Neural progenitor cell (in vitro differentiated cells): ENCODE results near the gene PLP2.
"Not testable (repeated sequence)": the region's sequence is repeated elsewhere in the genome, so short reads cannot be mapped to it uniquely, and the experiment has no call there.

Experiments used
- EZH2 ChIP-seq: fragments of 200-600 bp; sonication (generic); IDR thresholded peaks from 2 replicates; pipeline ENCODE4 v1.6.1; 2017; ENCODE audit warnings: antibody characterized with exemption, mild to moderate bottlenecking, moderate library complexity
- TF ChIP-seq, protein P1 (sequence below): fragments of 200-600 bp; sonication (generic); IDR thresholded peaks from 2 replicates; pipeline ENCODE4 v1.5.1; 2017; ENCODE audit warnings: antibody characterized with exemption, mild to moderate bottlenecking

DNA sequence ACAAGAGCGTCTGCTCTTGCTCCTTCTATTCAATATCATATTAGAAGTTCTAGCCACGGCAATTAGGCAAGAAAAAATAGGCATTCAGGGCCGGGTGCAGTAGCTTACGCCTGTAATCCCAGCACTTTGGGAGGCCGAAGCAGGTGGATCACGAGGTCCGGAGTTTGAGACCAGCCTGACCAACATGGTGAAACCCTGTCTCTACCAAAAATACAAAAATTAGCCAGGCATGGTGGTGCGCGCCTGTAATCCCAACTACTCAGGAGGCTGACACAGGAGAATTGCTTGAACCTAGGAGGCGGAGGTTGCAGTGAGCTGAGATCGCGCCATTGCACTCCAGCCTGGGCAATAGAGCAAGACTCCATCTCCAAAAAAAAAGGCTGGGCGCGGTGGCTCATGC, 22.4 kb upstream of the PLP2 start:
- TF ChIP-seq, protein P1, sequence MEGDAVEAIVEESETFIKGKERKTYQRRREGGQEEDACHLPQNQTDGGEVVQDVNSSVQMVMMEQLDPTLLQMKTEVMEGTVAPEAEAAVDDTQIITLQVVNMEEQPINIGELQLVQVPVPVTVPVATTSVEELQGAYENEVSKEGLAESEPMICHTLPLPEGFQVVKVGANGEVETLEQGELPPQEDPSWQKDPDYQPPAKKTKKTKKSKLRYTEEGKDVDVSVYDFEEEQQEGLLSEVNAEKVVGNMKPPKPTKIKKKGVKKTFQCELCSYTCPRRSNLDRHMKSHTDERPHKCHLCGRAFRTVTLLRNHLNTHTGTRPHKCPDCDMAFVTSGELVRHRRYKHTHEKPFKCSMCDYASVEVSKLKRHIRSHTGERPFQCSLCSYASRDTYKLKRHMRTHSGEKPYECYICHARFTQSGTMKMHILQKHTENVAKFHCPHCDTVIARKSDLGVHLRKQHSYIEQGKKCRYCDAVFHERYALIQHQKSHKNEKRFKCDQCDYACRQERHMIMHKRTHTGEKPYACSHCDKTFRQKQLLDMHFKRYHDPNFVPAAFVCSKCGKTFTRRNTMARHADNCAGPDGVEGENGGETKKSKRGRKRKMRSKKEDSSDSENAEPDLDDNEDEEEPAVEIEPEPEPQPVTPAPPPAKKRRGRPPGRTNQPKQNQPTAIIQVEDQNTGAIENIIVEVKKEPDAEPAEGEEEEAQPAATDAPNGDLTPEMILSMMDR: not testable (repeated sequence)
- not testable (repeated sequence) for TF ChIP-seq EZH2
